ENCODE results near the gene SLC35E4.
"Not testable (repeated sequence)": the region's sequence is repeated elsewhere in the genome, so short reads cannot be mapped to it uniquely, and the experiment has no call there.

The SLC35E4 gene

DNA sequence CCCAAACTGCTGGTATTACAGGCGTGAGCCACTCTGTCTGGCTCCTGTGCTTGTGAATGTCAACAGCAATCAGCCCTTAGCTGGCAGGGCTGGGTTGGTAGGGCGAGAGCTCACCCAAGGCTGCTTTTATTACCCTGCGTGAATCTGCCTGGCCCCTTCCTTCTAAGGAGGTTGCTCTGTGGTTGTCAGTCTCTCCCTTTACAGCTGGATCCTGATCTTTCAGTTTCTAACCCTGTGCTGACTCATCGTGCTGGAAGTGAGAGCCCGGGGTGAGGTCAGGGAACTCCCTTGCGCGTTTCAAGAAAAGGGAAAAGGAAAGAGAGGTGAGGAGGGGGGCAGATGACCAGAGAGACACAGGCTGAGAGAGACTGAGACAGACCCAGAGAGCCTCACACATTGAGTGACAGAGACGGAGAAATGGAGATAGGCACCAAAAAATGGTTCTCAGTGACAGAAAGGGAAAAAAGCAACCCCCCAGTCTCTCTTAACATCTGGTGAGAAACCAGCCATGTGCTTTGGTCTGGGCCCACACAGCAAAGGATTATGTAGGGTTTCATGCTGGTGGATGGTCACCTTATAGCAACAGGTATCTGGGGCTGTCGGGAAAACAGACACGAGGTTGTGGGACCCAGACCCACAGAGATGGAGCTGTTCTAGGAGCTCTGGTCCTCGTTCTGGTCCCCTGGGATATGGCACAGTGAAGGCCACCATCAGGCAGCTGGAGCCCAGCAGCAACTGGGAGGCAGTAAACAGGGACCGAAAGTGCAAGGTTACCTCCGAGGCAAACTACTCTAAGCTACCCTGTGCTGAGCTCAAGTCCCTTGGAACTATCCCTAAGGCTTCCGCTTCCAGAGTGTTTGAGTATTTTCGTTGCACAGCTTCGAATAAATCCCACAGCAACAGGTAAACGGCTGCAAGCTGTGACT is 26.1 kb upstream of the SLC35E4 start:
- H3K27ac ChIP-seq, result peak overlapping the region; percentile 67
- peak; percentile 80 for DNase-seq (ENCODE audit: low read depth, low spot score)

DNA sequence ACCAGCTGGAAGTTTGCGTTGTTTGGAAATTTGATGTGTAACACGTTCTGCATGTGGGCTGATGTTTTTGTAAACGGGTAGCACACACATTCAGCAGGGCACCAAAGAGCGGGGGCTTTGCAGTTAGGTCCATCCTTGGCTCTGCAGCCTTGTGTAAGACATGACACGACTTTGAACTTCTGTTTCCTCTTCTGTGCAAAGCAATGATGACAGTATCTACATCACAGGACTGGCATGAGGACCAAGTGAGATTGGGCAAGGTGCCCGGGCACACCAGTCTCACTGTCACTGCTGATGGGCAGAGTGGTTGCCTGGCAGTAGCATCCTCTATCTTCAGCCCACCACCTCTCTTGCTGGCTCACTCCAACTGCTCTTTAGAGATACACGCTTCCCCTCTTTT is 25.3 kb upstream of the SLC35E4 start:
- no peak for DNase-seq (ENCODE audit: low read depth, low spot score)
- H3K27ac ChIP-seq, result no peak overlapping the region

DNA sequence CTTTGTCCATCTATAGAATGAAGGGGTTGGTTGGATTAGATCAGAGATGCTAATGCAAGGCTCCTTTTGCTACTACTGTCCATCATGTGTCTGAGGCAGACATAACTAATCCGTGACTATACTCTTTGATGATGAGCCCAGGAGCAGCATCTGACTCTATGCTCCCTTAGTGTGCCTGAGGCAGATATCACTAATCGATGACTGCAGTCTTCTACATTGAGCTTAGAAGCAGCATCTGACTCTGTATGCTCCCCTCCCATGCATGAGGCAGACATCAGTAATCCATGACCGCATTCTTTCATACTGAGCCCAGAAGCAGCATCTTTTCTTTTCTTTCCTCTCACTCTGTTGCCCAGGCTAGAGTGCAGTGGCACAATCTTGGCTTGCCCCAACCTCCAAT is 24.4 kb upstream of the SLC35E4 start:
- no peak overlapping the region for H3K27ac ChIP-seq
- no peak for DNase-seq (ENCODE audit: low read depth, low spot score)

DNA sequence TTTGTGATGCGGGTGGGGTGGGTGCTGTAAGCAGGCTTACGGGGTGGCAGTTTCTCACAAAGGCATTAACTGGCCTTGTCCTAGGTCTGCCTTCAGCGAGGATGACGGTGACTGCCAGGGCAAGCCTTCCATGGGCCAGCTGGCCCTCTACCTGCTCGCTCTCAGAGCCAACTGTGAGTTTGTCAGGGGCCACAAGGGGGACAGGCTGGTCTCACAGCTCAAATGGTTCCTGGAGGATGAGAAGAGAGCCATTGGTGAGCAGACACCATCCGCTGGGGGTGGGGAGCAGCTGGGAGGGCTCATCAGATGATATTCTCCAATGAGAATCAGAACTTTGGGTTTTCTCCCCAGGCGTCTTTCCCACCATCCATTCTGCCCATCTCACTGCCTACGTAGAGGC is 22.8 kb upstream of the SLC35E4 start:
- no peak overlapping the region for H3K27ac ChIP-seq
- no peak for DNase-seq (ENCODE audit: low read depth, low spot score)

DNA sequence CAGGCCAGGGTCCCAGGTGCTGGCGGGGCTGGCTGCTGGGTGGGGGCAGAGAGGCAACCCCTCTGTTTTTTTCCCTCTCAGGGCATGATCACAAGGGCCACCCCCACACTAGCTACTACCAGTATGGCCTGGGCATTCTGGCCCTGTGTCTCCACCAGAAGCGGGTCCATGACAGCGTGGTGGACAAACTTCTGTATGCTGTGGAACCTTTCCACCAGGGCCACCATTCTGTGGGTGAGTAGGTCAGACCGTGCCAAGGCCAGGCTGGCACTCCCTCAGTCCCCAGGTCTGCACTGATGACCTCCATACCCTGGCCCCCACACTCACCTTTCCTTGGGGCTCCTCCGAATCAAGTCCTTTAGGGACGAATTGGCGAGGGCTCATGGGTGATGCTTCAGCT is 21.3 kb upstream of the SLC35E4 start:
- no peak for DNase-seq (ENCODE audit: low read depth, low spot score)

DNA sequence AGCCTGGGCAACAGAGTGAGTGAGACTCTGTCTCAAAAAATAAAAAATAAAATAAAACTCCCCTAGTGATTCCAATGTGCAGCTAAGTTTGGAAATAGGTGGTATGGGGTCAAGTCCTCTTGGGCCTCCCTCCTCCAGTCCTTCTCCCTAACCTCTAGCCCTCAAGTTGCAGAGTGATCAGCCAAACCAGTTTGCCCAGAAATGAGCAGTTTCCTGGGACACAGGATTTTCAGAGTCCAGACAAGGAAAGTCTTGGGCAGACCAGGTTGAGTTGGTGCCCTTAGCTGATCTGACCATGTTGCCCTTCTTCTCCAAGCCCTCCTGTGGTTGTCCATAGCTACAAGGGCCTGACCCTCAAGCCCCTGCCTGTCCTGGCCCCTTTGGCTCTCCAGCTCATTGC is 20.7 kb upstream of the SLC35E4 start:
- DNase-seq (ENCODE audit: low read depth, low spot score), result no peak
- no peak overlapping the region for H3K27ac ChIP-seq

More for the DNA sequence above, 21.3 kb upstream of the SLC35E4 start:
- H3K27ac ChIP-seq, result no peak overlapping the region

DNA sequence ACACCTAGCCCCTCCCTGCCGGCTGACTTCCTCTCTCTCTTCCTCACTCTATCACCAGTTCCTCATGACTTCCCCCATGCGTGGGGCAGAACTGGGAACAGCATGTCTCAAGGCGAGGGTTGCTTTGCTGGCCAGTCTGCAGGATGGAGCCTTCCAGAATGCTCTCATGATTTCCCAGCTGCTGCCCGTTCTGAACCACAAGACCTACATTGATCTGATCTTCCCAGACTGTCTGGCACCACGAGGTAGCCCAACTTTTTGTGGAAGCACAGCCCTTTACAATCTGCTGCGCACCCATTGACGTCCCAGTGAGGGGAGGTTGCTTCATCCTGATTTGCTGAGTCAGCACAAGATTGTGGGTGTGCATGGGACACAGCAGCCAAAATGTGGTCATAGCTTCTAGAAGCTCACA is 20.0 kb upstream of the SLC35E4 start:
- no peak overlapping the region for H3K27ac ChIP-seq
- DNase-seq (ENCODE audit: low read depth, low spot score), result no peak

DNA sequence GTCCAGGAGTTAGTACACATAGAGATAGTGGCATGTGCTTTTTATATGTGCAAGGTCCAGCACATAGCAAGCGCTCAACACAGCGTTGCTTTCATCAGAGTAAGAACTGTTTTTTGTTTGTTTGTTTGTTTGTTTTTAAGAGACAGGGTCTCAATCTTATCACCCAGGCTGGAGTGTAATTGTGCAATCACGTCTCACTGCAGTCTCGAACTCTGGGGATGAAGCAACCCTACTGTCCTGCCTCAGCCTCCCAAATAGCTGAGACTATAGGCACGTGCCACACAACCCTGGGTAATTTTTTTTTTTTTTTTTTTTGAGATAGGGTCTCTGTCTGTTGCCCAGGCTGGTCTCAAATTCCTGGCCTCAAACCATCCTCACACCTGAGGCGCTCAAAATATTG is 17.8 kb upstream of the SLC35E4 start:
- no peak overlapping the region for H3K27ac ChIP-seq
- no peak for DNase-seq (ENCODE audit: low read depth, low spot score)

DNA sequence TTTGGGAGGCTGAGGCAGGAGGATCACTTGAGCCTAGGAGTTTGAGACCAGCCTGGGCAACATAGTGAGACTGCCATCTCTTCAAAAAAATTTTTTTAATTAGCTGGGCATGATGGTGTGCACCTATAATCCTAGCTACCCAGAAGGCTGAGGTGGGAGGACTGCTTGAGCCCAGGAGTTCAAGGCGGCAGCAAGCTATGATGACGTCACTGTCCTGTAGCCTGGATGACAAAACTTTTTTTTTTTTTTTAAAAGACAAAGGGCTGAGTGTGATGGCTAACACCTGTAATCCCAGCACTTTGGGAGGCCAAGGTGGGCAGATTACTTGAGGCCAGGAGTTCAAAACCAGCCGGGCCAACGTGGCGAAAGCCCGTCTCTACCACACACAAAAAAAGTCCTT is 15.7 kb upstream of the SLC35E4 start:
- not testable (repeated sequence) for H3K27ac ChIP-seq; DNase-seq (ENCODE audit: low read depth, low spot score)

DNA sequence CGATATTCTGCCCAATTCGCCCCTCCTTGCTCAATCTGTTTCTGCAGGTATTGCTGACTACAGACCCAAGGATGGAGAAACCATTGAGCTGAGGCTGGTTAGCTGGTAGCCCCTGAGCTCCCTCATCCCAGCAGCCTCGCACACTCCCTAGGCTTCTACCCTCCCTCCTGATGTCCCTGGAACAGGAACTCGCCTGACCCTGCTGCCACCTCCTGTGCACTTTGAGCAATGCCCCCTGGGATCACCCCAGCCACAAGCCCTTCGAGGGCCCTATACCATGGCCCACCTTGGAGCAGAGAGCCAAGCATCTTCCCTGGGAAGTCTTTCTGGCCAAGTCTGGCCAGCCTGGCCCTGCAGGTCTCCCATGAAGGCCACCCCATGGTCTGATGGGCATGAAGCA is 9.2 kb upstream of the SLC35E4 start:
- H3K27ac ChIP-seq, result no peak overlapping the region
- DNase-seq (ENCODE audit: low read depth, low spot score), result no peak

DNA sequence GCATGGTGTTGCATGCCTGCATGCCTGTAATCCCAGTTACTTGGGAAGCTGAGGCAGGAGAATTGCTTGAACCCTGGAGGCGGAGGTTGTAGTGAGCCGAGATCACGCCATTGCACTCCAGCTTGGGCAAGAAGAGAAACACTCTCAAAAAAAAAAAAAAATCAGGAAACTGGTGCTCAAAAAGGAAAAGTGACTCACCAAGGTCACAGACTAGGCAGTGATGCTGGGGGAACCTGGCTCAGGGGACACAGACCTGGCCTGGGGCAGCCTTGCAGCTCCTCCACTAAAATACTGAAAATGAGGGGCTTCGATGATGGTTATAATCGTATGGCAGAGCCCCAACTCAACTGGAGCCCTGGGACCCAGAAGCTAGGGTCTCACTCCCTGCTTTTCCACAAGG is 8.1 kb upstream of the SLC35E4 start:
- no peak for DNase-seq (ENCODE audit: low read depth, low spot score)
- H3K27ac ChIP-seq, result no peak overlapping the region

DNA sequence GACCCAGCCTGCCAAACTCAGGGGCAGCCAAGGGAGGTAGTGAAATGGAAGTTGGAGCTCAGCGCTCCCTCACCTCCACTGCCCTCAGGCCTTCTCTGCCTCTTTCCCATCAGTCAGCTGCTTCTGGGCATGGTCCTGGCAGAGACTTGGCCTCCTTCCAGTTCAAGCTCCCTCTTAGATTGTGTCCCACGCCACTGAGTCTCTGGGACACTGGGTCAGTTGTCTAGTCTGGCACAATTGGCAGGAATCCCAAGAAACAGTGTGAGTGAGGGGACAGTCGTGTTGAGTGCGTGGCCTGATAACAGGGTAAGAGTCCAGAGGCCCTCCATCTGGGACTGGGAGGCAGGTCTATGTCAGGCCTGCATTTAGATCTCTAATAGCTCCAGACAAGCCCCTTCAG is 7.1 kb upstream of the SLC35E4 start:
- H3K27ac ChIP-seq, result no peak overlapping the region

DNA sequence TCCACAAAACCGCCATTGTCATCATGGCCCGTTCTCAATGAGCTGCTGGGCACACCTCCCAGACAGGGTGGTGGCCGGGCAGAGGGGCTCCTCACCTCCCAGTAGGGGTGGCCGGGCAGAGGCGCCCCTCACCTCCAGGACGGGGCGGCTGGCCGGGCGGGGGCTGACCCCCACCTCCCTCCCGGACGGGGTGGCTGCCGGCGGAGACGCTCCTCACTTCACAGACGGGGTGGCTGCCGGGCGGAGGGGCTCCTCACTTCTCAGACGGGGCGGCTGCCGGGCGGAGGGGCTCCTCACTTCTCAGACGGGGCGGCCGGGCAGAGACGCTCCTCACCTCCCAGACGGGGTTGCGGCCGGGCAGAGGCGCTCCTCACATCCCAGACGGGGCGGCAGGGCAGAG is 4.1 kb upstream of the SLC35E4 start:
- not testable (repeated sequence) for H3K27ac ChIP-seq; DNase-seq (ENCODE audit: low read depth, low spot score)

More for the DNA sequence above, 7.1 kb upstream of the SLC35E4 start:
- no peak for DNase-seq (ENCODE audit: low read depth, low spot score)

DNA sequence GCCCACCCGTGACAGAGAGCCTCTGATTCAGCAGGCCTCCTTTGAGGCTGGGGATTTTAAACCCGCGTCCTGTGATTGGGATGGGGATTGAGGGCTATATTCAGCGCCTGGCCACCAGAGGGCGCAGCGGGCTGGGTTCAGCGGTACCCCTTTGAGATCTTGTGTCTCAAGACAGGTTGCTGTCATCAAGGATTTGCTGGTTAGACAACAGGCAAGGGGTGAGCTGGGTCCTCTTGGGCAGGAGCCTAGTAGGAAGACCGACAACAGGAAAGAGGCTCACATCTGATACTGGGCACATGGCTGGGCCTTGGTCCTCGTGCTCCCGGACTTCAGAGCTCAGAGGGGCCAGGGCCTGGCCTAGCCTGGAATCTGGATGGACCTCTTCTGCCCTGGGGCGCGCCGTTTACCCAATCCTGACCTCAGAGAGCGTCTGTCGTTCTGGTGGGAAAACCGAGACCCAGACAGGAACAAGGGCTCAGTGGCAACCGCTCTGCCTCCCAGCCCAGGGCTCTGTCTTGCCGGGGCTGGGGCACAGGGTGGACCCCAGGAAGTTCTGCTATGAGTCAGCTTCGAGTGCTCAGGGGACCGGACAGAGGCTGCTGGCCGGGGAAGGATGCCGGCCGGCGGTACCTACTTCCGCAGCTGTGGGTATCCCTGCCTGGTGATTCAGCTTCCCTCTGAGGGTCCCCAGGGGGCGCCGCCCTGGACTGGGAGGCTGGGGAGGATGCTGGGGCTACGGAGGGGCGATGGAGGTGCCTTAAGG is 929 bp upstream of the SLC35E4 start:
- peak; percentile 68 for DNase-seq (ENCODE audit: low read depth, low spot score)
- H3K27ac ChIP-seq, result peak overlapping the region; percentile 75

DNA sequence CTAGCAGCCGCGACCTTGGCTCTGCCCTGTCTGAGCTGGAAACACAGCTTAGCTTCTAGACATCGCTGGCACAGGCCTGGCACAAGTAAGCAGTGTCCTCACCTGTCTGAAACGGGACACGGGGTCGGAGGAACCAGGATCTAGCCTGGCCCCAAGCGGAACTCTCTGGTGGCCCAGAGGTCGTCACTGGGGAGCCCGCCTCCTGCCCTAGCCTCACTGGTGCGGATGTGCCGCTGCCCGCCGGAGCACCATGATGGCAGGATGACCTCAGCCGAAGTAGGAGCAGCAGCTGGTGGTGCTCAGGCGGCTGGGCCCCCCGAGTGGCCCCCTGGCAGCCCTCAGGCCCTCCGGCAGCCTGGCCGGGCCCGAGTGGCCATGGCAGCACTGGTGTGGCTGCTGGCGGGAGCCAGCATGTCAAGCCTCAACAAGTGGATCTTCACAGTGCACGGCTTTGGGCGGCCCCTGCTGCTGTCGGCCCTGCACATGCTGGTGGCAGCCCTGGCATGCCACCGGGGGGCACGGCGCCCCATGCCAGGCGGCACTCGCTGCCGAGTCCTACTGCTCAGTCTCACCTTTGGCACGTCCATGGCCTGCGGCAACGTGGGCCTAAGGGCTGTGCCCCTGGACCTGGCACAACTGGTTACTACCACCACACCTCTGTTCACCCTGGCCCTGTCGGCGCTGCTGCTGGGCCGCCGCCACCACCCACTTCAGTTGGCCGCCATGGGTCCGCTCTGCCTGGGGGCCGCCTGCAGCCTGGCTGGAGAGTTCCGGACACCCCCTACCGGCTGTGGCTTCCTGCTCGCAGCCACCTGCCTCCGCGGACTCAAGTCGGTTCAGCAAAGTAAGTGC is 871 bp downstream of the SLC35E4 start:
- H3K27ac ChIP-seq, result peak overlapping the region; percentile 75
- no peak for DNase-seq (ENCODE audit: low read depth, low spot score)

DNA sequence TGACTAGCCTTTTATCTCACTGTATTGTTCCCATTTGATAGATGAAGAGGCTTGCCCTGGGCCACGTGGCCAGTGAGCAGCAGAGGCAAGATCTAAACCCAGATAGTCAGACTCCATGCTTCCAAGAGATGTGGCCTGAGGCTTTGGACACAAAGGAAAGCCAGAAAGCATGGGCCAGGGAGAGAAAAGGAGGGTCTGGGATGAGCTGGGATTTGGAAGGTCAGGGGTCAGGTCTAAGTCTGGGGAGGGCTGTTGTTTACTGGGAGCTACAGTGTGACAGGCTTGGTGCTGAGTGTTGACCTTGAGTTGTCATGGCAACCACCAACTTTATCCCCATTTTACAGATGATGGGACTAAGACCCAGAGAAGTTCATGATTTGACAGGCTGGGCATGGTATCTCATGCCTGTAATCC is 2.1 kb downstream of the SLC35E4 start:
- no peak for DNase-seq (ENCODE audit: low read depth, low spot score)
- H3K27ac ChIP-seq, result no peak overlapping the region

DNA sequence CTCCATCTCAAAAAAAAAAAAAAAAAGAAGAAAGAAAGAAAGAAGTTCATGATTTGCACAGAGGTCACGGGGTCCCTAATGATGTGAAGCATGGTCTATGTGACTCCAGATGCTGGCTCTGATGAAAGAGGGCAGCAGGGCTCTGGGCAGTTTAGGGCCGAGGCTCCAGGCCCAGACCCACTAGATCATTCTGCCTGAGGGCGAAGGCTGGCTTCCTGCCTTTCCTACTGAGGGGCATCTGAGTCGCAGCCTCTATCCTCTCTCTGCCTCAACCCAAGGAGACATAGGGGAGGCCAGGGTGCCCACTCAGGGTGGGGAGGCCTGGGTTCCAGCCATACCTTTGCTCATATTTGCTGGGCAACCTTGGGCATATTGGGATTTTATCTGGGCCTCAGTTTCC is 4.8 kb downstream of the SLC35E4 start:
- H3K27ac ChIP-seq, result no peak overlapping the region
- DNase-seq (ENCODE audit: low read depth, low spot score), result no peak

DNA sequence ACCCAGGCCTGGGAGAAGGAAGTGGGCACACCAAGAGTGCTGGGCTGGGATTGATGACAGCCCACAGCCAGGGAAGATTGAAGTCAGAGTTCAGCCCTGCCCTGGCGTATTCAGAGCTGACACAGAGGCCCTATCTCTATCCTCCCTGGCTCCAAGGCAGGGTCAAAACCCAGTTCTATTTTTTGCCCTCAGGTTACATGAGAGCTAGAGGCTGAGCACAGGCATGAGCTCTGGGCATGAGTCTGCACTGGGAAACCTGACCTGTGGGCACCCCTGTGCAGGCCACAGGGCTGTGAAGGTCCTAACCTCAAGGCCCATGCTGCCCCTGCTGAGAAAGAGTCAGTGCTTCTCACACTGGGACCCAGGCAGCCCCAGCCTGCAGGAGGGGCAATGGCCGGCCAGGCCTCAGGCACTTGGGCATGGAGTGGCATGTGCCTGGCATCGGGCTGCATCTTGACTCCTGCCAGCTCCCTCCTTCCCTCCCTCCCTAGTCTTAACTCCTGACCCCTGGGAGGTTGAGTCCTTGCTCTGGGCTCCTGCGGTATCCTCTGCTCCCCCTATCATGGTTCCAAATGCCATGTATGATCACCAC is 5.4 kb downstream of the SLC35E4 start:
- DNase-seq (ENCODE audit: low read depth, low spot score), result no peak
- no peak overlapping the region for H3K27ac ChIP-seq

DNA sequence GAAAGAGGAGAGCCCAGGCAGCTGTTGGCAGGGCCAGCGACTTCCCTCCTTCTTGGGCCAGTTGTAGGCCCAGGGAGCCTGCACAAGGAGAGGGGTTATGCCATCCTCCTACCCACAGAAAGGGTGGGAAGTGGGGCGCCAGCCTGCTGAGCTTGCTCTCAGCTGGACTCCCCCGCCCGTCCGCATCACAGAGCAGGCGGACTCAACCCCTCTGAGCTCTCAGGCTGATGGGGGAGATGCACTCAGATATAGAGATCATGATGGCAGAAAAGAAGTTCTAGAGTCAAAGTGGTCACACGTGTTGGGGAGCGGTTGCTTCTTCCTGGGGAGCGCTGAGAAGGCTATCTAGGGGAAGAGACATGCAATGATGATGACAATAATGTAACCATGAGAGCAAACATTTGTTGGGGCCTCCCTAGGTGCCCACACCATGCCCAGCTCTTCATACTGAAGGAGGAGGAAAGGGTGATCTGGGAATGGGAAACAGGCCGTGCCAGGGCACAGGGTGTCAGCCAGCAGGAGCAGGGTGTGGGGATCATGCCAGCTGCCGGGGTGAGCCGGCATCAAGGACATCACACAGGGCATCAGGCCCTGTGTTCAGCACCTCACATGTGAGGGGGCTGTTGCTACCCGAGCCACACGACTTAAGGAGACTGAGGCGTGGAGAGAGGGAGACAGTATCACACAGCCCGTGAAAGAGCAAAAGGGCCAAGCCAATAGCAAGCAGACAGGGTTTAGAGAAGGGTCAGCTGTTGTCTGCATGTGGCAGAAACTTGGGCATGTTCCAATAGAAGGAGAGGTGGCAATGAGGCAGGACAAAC is 7.7 kb downstream of the SLC35E4 start:
- DNase-seq (ENCODE audit: low read depth, low spot score), result no peak
- H3K27ac ChIP-seq, result no peak overlapping the region

Data from epithelial cell of prostate (primary cell).